ENCODE results near the gene PLEKHB2.

GRCh38 chr2:131121464-131121863 lies 16.3 kb downstream of the PLEKHB2 start:
- no peak for TF ChIP-seq CREB5 (CRISPR knock-in tag; IDR thresholded peaks at IDR 0.05; ENCODE audit: low read depth)
- TF ChIP-seq TCF4 (CRISPR knock-in tag; IDR thresholded peaks at IDR 0.05; ENCODE audit: borderline replicate concordance): no peak
- TF ChIP-seq OSR1 (CRISPR knock-in tag; IDR thresholded peaks at IDR 0.05): no peak
- TF ChIP-seq ZC3H10 (CRISPR knock-in tag; IDR thresholded peaks at IDR 0.05): no peak
- no peak for TF ChIP-seq CSRNP3 (CRISPR knock-in tag; IDR thresholded peaks at IDR 0.05)
- TF ChIP-seq TSHZ2 (CRISPR knock-in tag; IDR thresholded peaks at IDR 0.05): no peak
- no peak for TF ChIP-seq ARNTL (CRISPR knock-in tag; IDR thresholded peaks at IDR 0.05; ENCODE audit: borderline replicate concordance, low read depth)
- TF ChIP-seq TOX (CRISPR knock-in tag; IDR thresholded peaks at IDR 0.05; ENCODE audit: borderline replicate concordance): no peak
- no peak for TF ChIP-seq GLIS3 (CRISPR knock-in tag; IDR thresholded peaks at IDR 0.05)

All from SK-N-SH treated with all-trans-retinoic acid at 6 μM for 48 hours (cell line).